SK-N-SH treated with all-trans-retinoic acid at 6 μM for 48 hours (cell line): ENCODE data around the gene NRBF2.

Source experiments
- ATAC-seq: fragments of 200-7000 bp; cut with Tn5 transposase; 3 replicates; pipeline ENCODE4 v1.9.1; 2020; ENCODE audit warnings: mild to moderate bottlenecking, moderate library complexity
- ARNTL ChIP-seq: fragments of 450-650 bp; formaldehyde crosslinking; IDR thresholded peaks from 2 replicates; pipeline ENCODE4 v1.5.0; 2020; ENCODE audit warnings: low read depth, mild to moderate bottlenecking, moderate library complexity, borderline replicate concordance
- CREB5 ChIP-seq: fragments of 250-450 bp; sonication (Bioruptor Pico); IDR thresholded peaks from 2 replicates; pipeline ENCODE4 v1.5.1; 2020; ENCODE audit warnings: low read depth, mild to moderate bottlenecking, moderate library complexity
- CSDC2 ChIP-seq: fragments of 250-450 bp; sonication (Bioruptor Pico); IDR thresholded peaks from 2 replicates; pipeline ENCODE4 v1.5.0; 2020; ENCODE audit warnings: mild to moderate bottlenecking, moderate library complexity
- CSRNP3 ChIP-seq: fragments of 250-450 bp; sonication (Bioruptor Pico); IDR thresholded peaks from 2 replicates; pipeline ENCODE4 v1.5.1; 2021; ENCODE audit warnings: mild to moderate bottlenecking, moderate library complexity
- ESRRG ChIP-seq: fragments of 250-450 bp; sonication (Bioruptor Pico); IDR thresholded peaks from 2 replicates; pipeline ENCODE4 v1.6.1; 2021; ENCODE audit warnings: mild to moderate bottlenecking
- GLIS3 ChIP-seq: fragments of 250-450 bp; sonication (Bioruptor Pico); IDR thresholded peaks from 2 replicates; pipeline ENCODE4 v1.5.0; 2020; ENCODE audit warnings: mild to moderate bottlenecking, moderate library complexity
- ISL1 ChIP-seq: fragments of 250-450 bp; sonication (Bioruptor Pico); IDR thresholded peaks from 2 replicates; pipeline ENCODE4 v2.1.2; 2022; ENCODE audit warnings: mild to moderate bottlenecking, moderate library complexity
- OSR1 ChIP-seq: fragments of 250-450 bp; sonication (Bioruptor Pico); IDR thresholded peaks from 2 replicates; pipeline ENCODE4 v1.8.0; 2022; ENCODE audit warnings: moderate library complexity, mild to moderate bottlenecking, inconsistent platforms
- PATZ1 ChIP-seq: fragments of 250-450 bp; sonication (Bioruptor Pico); IDR thresholded peaks from 2 replicates; pipeline ENCODE4 v1.8.0; 2020; ENCODE audit warnings: mild to moderate bottlenecking, moderate library complexity, borderline replicate concordance
- POU6F1 ChIP-seq: fragments of 250-450 bp; sonication (Bioruptor Pico); IDR thresholded peaks from 2 replicates; pipeline ENCODE4 v1.8.0; 2021; ENCODE audit warnings: low read depth, mild to moderate bottlenecking, moderate library complexity, borderline replicate concordance
- RARB ChIP-seq: fragments of 250-450 bp; sonication (Bioruptor Pico); IDR thresholded peaks from 2 replicates; pipeline ENCODE4 v1.8.0; 2021; ENCODE audit warnings: mild to moderate bottlenecking, moderate library complexity
- SNAI2 ChIP-seq: fragments of 250-450 bp; sonication (Bioruptor Pico); IDR thresholded peaks from 2 replicates; pipeline ENCODE4 v1.5.0; 2020; ENCODE audit warnings: mild to moderate bottlenecking, moderate library complexity
- TOX ChIP-seq: fragments of 250-450 bp; sonication (Bioruptor Pico); IDR thresholded peaks from 2 replicates; pipeline ENCODE4 v1.8.0; 2021; ENCODE audit warnings: mild to moderate bottlenecking, moderate library complexity, borderline replicate concordance
- TSHZ2 ChIP-seq: fragments of 250-450 bp; sonication (Bioruptor Pico); IDR thresholded peaks from 2 replicates; pipeline ENCODE4 v1.5.0; 2020; ENCODE audit warnings: mild to moderate bottlenecking, moderate library complexity
- ZC3H10 ChIP-seq: fragments of 250-450 bp; sonication (Bioruptor Pico); IDR thresholded peaks from 2 replicates; pipeline ENCODE4 v1.5.1; 2021; ENCODE audit warnings: mild to moderate bottlenecking, moderate library complexity
- ZFP3 ChIP-seq: fragments of 250-450 bp; sonication (Bioruptor Pico); IDR thresholded peaks from 2 replicates; pipeline ENCODE4 v1.5.0; 2020; ENCODE audit warnings: mild to moderate bottlenecking, moderate library complexity
- ZFP30 ChIP-seq: fragments of 450-650 bp; formaldehyde crosslinking; IDR thresholded peaks from 2 replicates; pipeline ENCODE4 v1.5.0; 2022; ENCODE audit warnings: mild to moderate bottlenecking, moderate library complexity
- ZNF565 ChIP-seq: fragments of 450-650 bp; formaldehyde crosslinking; conservative IDR thresholded peaks from 2 replicates; pipeline ENCODE4 v1.5.0; 2020; ENCODE audit warnings: low read depth, mild to moderate bottlenecking, moderate library complexity
- ZNF70 ChIP-seq: fragments of 450-650 bp; formaldehyde crosslinking; IDR thresholded peaks from 2 replicates; pipeline ENCODE4 v1.5.0; 2020; ENCODE audit warnings: mild to moderate bottlenecking, moderate library complexity

Gene NRBF2

GRCh38 chr10:63115732-63116383, 17.3 kb upstream of the NRBF2 start:
- TF ChIP-seq ZNF565 (CRISPR knock-in tag) (no peak), ZC3H10 (CRISPR knock-in tag) (no peak), CREB5 (no peak), POU6F1 (no peak), ARNTL (CRISPR knock-in tag) (no peak), TOX (CRISPR knock-in tag) (no peak), PATZ1 (CRISPR knock-in tag) (no peak), GLIS3 (CRISPR knock-in tag) (no peak), ZFP3 (no peak), RARB (CRISPR knock-in tag) (no peak), CSDC2 (CRISPR knock-in tag) (no peak), ZNF70 (CRISPR knock-in tag) (no peak), SNAI2 (no peak), OSR1 (no peak), ISL1 (CRISPR knock-in tag) (no peak), CSRNP3 (CRISPR knock-in tag) (no peak), TSHZ2 (CRISPR knock-in tag) (no peak), ZFP30 (CRISPR knock-in tag) (no peak)
- TF ChIP-seq, all 23 proteins: peak for 0
- ATAC-seq = no peak

- TF ChIP-seq ARNTL (CRISPR knock-in tag) (no peak), ZNF70 (CRISPR knock-in tag) (no peak), TSHZ2 (CRISPR knock-in tag) (no peak), ZNF565 (CRISPR knock-in tag) (no peak), ESRRG (CRISPR knock-in tag) (no peak), ZFP3 (no peak), PATZ1 (CRISPR knock-in tag) (no peak), CREB5 (no peak)
- ATAC-seq = no peak
Observed at GRCh38 chr10:63116452-63117072, 16.6 kb upstream of the NRBF2 start.
